T-helper 2 cell treated with Interferon-gamma antibody and Interleukin-4, amounts not matched to agents 100 ng/mL and 5 ng/mL, for 36 hours (primary cell): Measurements from ENCODE around the gene ADGRV1. TPM values are rescaled to one million over a fixed set of nuclear protein-coding genes. Genes with fewer than 3 reads are reported as not detected.
"Not testable (repeated sequence)": the region's sequence is repeated elsewhere in the genome, so short reads cannot be mapped to it uniquely, and the experiment has no call there.

Source experiments
- intact Hi-C: fragments of 100-400 bp; cut with micrococcal nuclease; formaldehyde crosslinking; loops from one replicate; pipeline ENCODE4 v1.15.1; 2023
- total RNA-seq: library from RNA; stranded (reverse); gene quantifications from 2 replicates; pipeline ENCODE4 v1.2.3, GENCODE V29; 2022

Gene ADGRV1
- total RNA-seq, 1 donor from 2014 or later: 0.02 TPM

- intact Hi-C loops: no loop called here
These were observed 339.0 kb downstream of the ADGRV1 start for GRCh38 chr5:90897618-90898017.

- intact Hi-C loops: no loop called here
These were observed 339.9 kb downstream of the ADGRV1 start for GRCh38 chr5:90898326-90899013.

GRCh38 chr5:90899014-90899604 lies 340.5 kb downstream of the ADGRV1 start:
- intact Hi-C loops: no loop called here

- intact Hi-C loops: no loop called here
These were observed 342.7 kb downstream of the ADGRV1 start for GRCh38 chr5:90901261-90901660.

- intact Hi-C loops: no loop called here
These were observed 343.6 kb downstream of the ADGRV1 start for GRCh38 chr5:90902170-90902569.

GRCh38 chr5:90902651-90903386 lies 344.2 kb downstream of the ADGRV1 start:
- intact Hi-C loops: no loop called here

GRCh38 chr5:90909101-90909503 lies 350.5 kb downstream of the ADGRV1 start:
- intact Hi-C loops: no loop called here

GRCh38 chr5:90909940-90910339 lies 351.3 kb downstream of the ADGRV1 start:
- intact Hi-C loops: no loop called here

- intact Hi-C loops: no loop called here
These were observed 352.6 kb downstream of the ADGRV1 start for GRCh38 chr5:90911169-90911568.

- intact Hi-C loops: no loop called here
These were observed 353.9 kb downstream of the ADGRV1 start for GRCh38 chr5:90912476-90912875.

GRCh38 chr5:90915393-90915792 lies 356.8 kb downstream of the ADGRV1 start:
- intact Hi-C loops: no loop called here

GRCh38 chr5:90916947-90917800 lies 358.6 kb downstream of the ADGRV1 start:
- intact Hi-C loops: no loop called here

GRCh38 chr5:90917928-90918668 lies 359.5 kb downstream of the ADGRV1 start:
- intact Hi-C loops: no loop called here

- intact Hi-C loops: no loop called here
These were observed 362.9 kb downstream of the ADGRV1 start for GRCh38 chr5:90921418-90921973.

- intact Hi-C loops: not testable (repeated sequence)
These were observed 365.6 kb downstream of the ADGRV1 start for GRCh38 chr5:90924222-90924621.

- intact Hi-C loops: not testable (repeated sequence)
These were observed 370.6 kb downstream of the ADGRV1 start for GRCh38 chr5:90929013-90929839.

- intact Hi-C loops: loop anchor here (5.0 kb wide), 1 partner anchor 172 kb away; no protein-coding TSS in a partner anchor
These were observed 371.5 kb downstream of the ADGRV1 start for GRCh38 chr5:90930062-90930461.

GRCh38 chr5:90930756-90931431 lies 372.3 kb downstream of the ADGRV1 start:
- intact Hi-C loops: loop anchor here (5.0 kb wide), 1 partner anchor 171 kb away; no protein-coding TSS in a partner anchor
